Measurements from ENCODE around the gene DYSF.

The DYSF gene

DNA sequence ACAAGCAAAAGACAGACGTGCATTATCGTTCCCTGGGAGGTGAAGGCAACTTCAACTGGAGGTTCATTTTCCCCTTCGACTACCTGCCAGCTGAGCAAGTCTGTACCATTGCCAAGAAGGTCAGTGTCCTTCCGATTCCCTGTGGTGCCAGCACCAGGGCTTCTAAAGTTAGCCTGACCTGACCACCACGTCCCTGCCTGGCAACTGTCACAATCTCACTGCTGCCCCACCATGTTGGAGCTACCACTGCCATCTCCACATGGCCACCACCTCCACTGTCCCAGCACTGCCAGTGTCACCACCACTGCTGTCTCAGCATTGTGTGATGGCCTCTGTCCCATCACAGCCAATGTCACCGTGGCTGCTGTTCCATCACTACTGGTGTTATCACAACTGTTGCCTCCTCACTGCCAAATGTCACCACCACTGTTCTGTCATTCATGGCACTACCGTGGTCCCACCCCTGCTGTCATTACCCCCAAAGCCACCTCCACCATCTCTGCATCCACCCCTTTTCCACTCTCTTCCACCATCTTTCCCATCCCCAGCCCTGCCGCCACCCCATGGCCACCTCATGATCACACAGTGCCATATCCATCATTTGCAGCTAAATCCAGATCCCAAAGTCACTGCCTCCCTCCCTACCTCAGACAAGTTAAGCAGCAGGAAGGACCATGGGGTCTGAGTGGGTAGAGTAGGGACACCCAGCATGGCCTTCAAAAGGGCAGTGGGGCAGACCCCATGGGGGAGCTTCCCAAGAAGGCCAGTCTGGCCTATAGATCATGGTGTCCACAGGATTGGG is 216.5 kb downstream of the DYSF start:
- peak; percentile 15 for DNase-seq (ENCODE audit: low spot score)
- in situ Hi-C loops (cut with MboI; ENCODE audit: low sequenced_read_pairs, unreplicated experiment): no loop called here
- TF ChIP-seq, protein P1, sequence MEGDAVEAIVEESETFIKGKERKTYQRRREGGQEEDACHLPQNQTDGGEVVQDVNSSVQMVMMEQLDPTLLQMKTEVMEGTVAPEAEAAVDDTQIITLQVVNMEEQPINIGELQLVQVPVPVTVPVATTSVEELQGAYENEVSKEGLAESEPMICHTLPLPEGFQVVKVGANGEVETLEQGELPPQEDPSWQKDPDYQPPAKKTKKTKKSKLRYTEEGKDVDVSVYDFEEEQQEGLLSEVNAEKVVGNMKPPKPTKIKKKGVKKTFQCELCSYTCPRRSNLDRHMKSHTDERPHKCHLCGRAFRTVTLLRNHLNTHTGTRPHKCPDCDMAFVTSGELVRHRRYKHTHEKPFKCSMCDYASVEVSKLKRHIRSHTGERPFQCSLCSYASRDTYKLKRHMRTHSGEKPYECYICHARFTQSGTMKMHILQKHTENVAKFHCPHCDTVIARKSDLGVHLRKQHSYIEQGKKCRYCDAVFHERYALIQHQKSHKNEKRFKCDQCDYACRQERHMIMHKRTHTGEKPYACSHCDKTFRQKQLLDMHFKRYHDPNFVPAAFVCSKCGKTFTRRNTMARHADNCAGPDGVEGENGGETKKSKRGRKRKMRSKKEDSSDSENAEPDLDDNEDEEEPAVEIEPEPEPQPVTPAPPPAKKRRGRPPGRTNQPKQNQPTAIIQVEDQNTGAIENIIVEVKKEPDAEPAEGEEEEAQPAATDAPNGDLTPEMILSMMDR (IDR thresholded peaks at IDR 0.05; ENCODE audit: borderline replicate concordance, control extremely low read depth, extremely low read depth, insufficient read depth, missing control alignments): no peak

- in situ Hi-C loops (cut with MboI; ENCODE audit: low sequenced_read_pairs, unreplicated experiment): no loop called here
- TF ChIP-seq, protein P1 (IDR thresholded peaks at IDR 0.05; ENCODE audit: borderline replicate concordance, control extremely low read depth, extremely low read depth, insufficient read depth, missing control alignments): no peak
- peak; percentile 13 for DNase-seq (ENCODE audit: low spot score)
Observed at GRCh38 chr2:71670430-71670795, 217.1 kb downstream of the DYSF start.

DNA sequence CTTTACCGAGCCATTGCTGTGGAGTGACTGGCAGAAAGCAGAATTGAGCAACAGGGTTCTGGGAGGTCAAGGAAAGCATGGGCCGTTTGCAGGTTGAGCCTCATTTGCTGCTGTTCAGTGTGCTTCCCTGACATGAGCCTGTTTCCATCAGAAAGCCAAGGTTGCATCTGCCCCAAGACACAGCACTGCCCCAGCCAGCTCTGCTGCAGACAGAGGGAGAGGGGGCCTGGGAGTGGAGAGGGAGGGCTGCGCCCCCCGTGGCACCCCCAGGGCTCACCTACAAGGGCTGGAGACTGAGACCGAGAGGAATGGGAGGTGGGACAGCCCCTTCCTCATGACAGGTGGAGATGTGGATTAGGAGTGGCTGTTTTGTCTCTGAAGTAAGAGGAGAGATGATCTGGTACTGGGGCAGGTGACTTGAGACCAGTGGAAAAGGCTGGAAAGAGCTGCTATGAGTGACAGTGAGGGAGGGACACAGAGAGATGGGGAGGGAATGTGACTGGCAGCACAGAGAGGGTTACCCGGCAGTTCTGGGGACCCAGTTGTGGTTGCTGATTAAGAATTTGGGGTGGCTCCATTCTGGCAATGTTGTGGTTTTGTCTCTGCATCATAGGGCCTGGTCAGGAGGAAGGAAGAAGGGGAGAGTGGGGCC is 218.0 kb downstream of the DYSF start:
- DNase-seq (ENCODE audit: low spot score): peak; percentile 22
- in situ Hi-C loops (cut with MboI; ENCODE audit: low sequenced_read_pairs, unreplicated experiment): no loop called here
- TF ChIP-seq, protein P1 (IDR thresholded peaks at IDR 0.05; ENCODE audit: borderline replicate concordance, control extremely low read depth, extremely low read depth, insufficient read depth, missing control alignments): no peak

DNA sequence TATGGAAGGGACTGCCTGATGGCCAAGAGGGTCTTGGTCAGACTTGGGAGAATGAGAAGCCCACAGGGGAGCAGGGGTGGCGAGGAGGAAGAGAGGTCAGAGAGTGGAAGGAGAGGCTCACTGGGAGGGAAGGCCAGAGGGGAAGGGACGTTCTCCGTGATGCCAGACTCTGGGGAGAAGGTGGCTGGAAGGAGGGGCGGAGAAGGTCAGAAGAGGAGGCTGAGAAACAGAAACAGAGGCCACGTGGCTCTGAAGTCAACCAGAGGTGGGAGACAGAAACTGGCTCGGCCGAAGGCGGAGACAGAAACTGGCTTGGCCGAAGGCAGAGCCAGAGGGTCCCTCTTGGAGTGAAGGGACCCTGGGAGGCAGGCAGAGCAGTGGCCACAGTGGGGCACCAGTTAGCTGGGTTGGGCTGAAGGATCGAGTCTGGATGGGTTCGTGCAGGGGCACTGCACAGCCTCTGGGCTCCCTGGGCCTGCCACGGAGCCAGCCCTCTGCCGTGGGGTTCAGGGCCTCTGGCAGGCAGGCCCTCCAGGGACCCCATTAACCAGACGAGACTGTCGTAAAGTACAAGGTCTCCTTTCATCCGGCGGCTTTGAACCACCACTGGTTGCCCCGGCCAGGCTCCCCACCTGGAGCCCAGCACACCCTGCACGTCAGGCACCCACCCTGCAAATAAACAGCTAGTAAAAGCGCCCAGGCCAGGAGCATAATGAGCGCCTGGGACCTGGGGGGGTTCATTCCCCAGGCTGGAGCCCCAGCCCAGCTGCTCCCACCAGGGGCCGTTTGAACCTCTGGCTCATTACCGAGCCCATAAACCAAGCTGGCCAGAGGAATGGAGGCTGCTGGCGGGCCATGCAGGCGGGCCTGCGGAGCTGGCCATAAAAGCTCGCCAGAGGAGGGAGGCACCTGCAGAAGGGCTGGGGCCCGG is 218.8 kb downstream of the DYSF start:
- TF ChIP-seq, protein P1 (IDR thresholded peaks at IDR 0.05; ENCODE audit: borderline replicate concordance, control extremely low read depth, extremely low read depth, insufficient read depth, missing control alignments): no peak
- peak; percentile 13 for DNase-seq (ENCODE audit: low spot score)
- in situ Hi-C loops (cut with MboI; ENCODE audit: low sequenced_read_pairs, unreplicated experiment): no loop called here

DNA sequence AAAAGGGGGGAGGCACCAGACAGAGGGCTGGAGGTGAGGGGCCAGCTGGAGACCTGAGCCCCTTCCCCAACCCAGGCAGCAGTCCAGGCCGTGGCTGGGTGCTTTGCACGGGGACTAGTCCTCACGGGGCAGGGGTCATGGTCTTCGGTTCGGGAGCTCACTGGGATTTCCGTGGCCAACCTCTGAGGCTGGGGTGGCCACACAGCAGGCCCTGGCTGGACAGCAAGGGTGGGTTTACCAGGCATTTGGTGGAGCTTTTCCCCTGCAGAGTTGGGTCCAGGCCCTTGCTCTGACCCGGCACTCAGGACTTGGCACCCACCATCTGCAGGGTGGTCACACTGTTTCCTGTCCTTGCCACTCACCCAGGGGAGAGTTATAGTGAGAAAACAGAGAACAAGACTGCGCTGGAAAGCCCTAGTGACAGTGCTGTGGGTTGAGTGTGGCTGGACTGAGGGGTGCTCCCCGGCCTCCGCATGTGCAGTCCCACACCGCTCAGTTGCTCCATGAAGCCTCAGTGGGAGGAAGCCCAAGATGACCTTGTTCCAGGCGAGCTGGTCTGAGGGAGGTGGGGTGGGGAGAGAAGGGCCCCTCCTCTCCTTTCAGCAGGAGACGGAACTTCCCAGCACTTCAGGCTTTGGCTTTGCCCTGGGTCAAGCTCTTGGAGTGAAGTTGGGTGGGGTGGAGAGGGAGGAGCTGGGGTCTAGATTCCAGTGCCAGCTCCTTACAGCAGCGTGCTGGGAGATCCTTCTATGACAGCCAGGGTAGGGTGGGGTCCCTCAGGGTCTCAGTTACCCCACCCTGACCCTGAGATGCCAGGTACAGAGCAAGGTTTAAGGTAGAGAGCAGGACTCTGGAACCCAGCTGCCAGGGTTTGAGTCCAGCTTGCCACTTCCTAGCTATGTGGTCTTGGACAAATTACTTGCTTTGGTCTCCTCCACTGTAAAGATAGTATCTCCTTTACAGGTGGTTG is 219.8 kb downstream of the DYSF start:
- DNase-seq (ENCODE audit: low spot score): peak; percentile 8
- in situ Hi-C loops (cut with MboI; ENCODE audit: low sequenced_read_pairs, unreplicated experiment): no loop called here
- TF ChIP-seq, protein P1 (IDR thresholded peaks at IDR 0.05; ENCODE audit: borderline replicate concordance, control extremely low read depth, extremely low read depth, insufficient read depth, missing control alignments): no peak

Measured in GM13976 (cell line).